RPMI8226 (cell line): ENCODE results near the gene ACSL1.
"Not testable (repeated sequence)": the region's sequence is repeated elsewhere in the genome, so short reads cannot be mapped to it uniquely, and the experiment has no call there.

Source experiments
- DNase-seq: peaks from one replicate; pipeline ENCODE4 v3.0.0-alpha.2; 2015

ACSL1 gene

DNA sequence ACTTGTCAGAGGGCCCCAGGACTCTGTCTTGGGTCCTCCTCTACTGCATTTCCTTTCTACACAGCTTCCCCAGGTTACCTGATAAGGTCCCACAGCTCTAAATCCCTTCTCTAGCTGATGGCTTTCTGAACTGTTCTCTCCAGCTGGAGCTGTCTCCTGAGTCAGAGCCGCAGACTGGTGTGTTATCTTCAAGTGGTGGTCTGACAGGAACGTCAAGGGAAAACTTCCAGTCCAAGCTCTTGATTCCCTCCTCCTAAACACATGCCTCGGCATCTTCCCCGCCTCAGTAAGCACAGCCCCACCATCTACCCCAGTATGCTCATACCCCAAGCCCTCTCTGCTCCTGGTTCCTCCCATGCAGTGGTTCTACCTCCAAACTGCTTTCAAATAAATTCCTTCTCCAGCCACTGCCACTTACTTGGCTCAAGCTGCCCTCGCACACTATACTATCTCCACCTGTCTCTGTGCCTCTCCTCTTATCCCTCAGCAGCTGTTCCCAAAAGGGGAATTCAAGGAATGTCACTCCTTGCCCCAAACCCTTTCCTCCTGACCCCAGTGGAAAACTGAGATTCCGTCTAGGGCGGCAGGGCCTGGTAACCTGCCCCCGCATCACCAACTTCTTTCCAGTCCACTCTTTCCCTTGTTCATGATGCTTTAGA lies 74.7 kb downstream of the ACSL1 start:
- DNase-seq = no peak

DNA sequence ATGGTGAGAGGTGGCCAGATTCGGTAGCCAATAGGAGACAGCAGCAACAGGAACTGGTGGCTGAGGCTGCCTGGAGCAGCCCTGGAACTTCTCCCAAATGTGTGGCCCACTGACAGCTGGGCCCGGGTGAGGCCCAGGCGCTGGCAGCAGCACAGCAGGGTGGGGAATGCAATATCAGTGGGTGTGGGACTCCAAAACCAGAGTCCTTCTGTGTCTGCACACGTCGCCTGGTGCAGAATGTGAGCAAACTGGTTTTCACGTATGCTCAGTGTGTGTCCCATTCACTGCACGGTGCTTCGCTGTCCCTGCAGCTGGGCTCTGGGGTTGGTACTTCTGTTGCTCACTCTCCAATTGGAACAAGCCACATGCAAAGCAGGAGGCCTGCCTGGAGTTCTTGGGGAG lies 77.5 kb downstream of the ACSL1 start:
- DNase-seq = no peak

DNA sequence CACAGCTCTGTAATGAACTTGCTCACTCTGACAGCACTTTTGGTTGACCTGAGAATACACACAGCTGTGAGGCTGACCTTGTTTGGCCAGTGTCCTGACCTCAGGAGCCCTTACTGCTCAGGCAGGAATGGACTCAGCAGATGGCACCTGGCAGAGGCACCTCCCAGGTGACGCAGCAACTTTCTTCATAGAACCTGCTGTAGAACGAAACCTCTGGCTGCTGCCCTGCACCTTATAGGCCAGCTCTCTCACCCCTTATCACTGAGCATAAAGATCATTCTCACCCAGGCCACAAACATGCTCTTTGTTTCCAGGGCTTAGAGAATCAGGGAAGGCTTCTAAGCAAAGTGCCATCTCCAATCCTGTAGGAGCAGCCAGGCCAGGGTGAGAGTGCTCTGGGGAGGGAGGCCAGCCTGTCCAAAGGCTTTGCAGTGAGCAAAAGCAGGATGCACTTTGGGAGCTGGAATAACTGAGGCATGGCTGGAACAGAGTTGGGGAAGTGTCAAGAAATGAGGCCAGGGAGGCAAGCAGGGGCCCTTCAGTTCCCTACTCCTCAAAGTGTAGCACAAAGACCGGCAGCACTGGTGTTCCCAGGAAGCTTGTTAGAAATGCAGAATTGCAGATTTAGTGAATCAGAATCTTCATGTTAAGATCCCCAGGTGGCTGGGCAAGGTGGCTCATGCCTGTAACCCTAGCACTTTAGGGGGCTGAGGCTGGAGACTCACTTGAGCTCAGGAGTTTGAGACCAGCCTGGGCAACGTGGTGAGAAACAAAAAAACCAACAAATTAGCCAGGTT lies 78.5 kb downstream of the ACSL1 start:
- DNase-seq = peak; percentile 93

DNA sequence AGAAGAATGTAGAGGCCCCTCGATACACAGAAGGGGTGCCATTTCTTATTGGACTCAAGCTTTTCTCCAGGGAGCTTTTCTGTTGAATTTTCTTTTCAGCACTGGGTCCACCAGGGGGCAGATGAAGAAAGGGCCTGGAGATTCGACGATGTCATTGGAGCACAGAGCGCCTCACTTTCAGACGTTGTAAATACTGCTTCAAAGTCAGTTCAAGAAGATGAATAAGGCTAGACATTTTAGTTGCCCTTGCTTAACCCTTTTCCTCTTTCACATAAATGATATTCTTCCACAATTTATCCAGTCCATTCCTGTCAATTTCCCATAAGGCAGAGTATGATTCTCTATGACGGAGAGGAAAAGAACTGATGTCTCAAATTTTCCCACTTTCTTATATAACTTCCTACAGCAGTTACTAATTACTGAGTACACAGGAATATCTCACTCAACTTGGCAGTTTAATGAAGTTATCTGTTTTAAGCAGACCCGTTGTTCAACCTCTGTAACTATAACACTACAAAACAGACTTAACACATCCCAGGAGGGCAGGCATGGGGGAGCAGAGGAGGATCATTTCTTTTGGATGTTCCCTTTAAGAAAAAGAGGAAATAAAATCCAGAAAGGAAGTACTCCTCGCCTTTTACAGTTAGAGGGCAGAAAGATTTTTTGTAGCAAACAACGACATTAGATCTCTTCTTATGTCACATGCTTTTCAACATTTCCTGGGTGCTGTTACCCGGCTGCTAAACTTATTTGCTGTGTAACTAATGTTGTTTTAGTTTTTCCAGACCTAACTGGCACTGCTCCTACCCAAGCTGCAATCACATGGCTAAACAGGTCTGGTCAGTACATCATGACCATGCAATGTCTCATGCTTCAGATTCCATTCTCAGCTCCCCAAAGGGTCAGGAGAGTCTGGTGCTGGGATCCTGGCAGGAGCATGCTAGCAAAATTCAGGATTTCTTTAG lies 79.7 kb downstream of the ACSL1 start:
- peak; percentile 81 for DNase-seq

DNA sequence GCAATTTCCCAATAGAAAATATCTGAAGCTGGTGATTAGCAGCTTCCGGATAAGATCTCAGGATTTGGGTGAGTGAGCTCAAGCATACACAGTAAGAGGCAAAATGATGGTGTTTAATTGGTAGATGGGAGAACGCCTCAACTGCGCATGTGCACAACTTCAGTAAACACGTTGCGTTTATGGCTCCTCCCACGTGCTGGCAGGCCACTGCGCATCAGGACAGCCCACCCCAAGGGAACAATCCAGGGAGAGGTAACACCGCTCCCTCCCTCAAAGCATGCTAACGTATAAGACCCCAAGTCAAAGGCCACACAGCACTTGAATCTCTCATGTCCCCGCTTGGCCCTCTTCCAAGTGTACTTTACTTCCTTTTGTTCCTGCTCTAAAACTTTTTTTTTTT lies 81.5 kb downstream of the ACSL1 start:
- DNase-seq = no peak

DNA sequence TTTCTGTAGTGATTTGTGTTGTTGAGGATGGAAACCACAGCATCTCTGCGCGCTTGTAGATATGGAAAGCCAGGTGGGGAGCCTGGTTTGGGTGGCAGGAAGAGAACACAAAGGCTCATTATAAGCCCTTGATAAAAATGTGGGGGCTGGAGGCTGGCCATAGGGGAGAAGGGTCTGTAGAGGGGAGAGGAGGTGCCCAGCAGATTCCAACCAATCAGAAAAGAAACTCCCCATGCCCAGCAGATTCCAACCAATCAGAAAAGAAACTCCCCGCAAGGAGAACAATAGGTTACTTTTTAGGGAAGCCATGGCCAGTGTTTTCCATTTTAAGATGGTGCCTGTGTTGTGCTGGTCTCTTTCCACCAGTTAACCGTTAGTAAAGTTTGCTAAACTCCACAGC lies 82.1 kb downstream of the ACSL1 start:
- no peak for DNase-seq

DNA sequence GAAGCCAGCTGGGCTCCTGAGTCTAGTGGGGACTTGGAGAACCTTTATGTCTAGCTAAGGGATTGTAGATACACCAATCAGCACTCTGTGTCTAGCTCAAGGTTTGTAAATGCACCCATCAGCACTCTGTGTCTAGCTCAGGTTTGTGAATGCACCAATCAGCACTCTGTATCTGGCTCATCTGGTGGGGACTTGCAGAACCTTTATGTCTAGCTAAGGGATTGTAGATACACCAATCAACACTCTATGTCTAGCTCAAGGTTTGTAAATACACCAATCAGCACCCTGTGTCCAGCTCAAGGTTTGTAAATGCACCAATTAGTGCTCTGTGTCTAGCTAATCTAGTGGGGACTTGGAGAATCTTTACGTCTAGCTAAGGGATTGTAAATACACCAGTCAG lies 84.1 kb downstream of the ACSL1 start:
- not testable (repeated sequence) for DNase-seq

DNA sequence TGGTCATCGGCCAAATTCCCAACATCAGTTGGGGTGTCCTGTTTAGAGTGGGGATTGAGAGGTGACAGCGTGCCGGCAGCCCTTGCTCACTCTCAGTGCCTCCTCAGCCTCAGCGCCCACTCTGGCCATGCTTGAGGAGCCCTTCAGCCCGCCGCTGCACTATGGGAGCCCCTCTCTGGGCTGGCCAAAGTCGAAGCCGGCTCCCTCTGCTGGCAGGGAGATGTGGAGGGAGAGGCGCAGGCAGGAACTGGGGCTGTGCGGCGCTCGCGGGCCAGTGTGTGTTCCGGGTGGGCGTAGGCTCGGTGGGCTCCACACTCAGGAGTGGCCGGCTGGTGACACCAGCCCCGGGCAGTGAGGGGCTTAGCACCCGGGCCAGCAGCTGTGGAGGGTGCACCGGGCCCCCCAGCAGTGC lies 84.8 kb downstream of the ACSL1 start:
- no peak for DNase-seq

DNA sequence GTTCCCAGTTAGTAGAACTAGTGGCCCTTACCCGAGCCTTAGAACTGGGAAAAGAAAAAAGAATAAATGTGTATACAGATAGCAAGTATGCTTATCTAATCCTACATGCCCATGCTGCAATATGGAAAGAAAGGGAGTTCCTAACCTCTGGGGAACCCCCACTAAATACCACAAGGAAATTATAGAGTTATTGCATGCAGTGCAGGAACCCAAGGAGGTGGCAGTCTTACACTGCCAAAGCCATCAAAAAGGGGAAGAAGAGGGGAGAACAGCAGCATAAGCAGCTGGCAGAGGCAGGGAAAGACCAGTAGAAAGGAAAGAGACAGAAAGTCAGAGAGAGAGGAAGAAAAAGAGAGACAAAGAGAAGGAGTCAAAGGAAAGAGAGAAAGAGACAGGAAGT lies 86.2 kb downstream of the ACSL1 start:
- DNase-seq = not testable (repeated sequence)

DNA sequence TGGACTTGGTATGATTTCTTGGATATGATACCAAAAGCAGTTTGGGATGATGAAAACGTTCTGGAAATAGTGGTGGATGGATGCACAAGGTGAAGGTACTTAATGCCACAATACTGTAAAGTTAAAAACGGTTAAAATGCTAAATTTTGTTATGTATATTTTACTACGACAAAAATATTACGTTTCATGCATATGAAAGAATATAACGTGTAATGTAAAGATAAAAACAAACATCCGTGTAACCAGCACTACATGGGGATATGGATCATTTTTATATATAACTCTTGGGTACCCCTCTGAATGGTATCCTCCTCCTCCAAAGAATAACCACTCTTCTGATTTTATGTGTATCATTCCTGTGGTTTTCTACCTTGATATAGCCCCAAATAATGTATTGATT lies 91.0 kb downstream of the ACSL1 start:
- DNase-seq = no peak

DNA sequence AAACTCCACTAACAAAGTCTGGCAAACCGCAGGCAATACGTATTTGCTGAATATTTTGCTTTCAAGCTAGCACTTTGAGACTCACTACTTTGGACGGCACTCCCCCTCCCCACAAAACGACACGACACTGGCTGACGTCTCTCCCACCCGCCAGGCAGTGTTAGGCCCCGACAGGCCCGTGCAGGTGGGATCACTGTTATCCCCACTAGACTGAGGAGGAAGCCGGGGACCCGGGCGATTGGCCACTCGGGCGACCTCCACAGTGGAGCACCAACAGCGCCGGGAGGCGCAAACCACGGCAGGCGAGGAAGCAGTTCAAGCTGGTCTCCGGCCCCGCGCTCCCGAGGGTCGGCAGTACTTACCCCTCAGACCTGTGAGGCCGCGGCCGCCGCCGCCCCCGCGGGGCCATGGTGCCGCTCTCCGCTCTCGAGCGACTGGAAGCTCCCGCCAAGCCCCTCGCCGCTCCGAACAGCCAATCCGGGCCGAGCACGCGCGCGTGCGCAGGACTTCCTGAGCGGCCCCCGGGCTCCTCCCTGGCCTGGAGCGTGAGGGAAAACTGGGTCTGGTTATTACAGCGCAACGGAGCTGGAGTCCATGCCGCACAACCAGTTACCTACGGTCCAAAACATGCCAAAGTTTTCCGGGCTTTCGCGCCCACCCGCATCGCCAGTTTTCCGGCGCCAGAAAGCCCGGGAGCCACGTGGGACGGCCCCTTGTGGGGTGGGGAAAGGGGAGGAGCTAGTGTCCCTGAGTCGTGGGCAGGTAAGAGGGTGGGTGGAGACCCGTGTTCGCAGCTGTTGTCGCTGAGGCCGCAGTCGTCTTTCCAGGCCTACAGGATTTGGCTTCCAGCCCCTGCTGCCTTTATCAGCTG lies 91.9 kb downstream of the ACSL1 start, which contains the start of gene CENPU:
Gene CENPU, minus strand, starts transcription at position 443 of the 871 bp plus-strand sequence. Its CDS starts 34 bp downstream, at position 409.
- DNase-seq = peak; percentile 97

DNA sequence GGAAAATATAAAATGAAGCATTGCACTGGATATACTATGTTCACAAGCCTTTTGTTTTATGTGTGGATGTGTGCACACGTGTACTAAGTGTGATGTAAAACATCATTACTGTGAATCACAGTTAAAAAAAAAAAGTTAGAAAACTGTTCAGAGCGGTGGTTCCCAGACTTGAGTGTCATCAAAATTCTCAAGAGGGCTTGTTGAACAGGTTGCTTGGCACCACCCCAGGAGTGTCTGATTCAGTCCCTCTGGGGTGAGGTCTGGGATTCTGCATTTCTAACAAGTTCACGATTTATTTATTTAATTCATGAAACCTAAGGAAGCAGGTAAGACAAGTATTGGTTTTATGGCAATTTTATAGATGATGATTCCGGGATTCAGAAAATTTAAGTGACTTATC lies 93.6 kb downstream of the ACSL1 start:
- peak; percentile 77 for DNase-seq

DNA sequence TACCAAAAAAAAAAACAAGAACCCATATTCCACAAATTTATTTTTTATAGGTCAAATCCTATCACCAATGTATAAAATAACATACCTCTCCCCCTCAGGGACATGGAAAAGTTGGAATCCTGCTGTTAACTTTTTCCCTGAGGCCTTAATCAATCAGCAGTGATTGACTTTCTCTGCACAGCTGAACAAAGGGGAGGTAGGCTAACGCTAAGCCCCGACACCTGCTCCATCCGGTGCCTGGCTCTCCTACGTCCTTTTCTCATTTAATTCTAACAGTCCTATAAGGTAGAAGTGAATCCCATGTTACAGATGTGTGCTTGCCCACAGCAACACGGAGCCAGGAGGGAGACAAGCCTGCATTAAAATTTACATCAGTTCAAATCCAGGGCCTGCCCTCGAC lies 94.7 kb downstream of the ACSL1 start:
- DNase-seq = no peak

DNA sequence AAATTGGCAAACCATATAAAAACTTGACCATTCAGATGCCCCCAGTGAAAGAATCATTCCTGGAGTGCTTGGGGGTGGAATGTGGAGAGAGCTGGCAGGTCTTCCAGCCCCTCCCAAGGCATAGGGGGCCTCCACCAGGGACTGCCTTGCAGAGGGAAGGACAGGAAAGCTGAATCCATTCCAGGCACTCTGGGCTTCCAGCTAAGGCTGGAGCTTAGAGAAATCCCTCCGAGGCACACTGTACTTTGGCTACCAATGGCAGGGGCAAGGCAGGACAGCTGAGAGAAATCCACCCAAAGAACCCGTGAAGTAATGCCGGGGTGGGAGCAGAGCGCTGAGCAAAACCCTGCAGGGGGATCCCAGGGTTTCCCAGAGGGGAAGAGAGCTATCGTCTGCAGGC lies 95.8 kb downstream of the ACSL1 start:
- no peak for DNase-seq

DNA sequence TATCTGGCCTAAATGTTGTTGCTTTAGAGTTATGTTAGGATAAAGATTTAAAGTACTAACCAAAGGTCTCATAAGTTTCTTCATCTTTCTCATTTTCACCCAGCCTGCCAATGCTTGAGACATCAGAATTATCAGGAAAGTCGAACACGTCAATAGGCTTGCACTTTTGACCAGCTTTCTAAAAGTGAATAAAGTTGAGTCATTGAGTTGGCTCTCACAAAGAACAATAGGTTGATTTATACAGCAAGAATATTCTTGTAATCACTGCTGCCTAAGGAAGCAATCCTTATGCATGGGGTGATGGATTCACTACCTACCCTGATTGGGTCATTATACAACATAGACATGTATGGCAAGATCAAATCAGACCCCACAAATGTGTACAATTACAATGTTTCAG lies 96.9 kb downstream of the ACSL1 start:
- DNase-seq = no peak

DNA sequence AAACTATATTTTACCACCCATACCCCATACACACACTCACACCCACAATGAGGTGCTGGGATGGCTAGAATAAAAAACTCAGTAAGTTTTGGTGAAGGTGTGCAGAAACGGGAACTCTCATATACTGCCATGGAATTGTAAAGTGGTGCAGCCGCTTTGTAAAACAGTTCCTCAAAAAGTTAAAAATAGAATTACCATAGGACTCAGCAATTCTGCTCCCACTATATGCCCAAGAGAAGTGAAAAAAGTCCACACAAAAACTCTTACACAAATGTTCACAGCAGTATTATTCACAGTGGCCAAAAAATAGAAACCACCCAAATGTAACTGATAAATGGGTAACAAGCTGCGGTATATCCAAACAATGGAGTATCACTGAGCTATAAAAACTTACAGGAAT lies 98.3 kb downstream of the ACSL1 start:
- no peak for DNase-seq

DNA sequence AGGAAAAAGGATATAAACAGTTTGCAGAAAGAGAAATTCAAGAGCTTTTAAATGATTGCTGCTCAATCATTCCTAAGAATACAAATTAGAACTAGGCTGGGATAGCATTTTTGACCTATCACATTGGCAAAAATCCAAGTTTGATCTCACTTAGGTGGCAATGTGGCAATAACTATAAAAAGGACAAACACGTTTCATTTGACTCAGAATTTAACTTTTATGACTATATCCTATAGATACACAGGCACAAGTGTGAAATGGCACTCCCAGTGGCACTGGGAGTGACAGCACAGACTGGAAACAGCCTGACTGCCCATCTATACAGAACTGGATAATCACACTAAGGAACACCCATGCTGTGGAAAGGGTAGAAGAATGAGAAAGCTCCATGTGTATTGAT lies 103.0 kb downstream of the ACSL1 start:
- no peak for DNase-seq

DNA sequence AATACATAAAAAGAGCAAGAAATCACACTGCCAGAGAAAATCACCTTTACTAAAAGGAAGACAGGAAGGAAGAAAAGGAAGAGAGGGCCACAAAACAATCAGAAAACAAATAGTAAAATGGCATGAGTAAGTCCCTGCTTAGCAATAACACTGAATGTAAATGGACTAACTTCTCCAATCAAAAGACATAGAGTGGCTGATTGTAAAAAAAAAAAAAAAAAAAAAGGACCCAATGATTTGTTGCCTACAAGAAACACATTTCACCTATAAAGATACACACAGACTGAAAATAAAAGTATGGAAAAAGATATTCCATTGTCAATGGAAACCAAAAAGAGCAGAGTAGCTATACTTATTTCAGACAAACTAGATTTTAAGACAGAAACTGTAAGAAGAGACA lies 104.5 kb downstream of the ACSL1 start:
- DNase-seq = no peak

DNA sequence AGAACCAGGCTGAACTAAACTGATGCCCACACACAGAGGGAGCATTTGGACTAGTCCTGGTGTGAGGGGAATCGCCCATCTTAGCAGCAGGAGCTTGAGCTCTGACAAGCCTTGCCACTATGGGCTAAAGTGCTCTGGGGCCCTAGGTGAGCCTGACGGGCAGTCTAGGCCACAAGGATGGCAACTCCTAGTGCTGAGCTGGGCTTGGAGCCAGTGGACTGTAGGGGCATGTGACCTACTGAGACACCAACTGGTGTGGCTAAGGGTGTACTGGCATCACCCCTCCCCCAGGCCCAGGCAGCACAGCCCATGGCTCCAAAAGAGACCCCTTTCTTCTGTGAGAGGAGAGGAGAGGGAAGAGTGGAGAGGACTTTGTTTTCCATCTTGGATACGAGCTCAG lies 106.4 kb downstream of the ACSL1 start:
- no peak for DNase-seq

DNA sequence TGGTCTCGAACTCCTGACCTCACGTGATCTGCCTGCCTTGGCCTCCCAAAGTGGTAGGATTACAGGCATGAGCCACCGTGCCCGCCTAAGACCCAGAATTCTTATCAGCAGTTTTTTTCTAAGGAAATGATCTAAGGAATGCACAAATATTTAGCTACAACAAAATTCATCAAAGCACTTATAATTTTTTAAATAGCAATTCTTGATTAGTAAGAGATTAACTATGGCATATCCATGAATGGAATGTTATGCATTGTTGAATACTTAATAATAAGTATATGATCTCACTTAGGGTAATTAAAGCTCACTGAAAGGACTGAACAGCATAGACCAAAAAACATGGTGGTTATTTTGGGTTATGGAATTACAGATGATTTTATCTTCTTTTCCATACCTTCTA lies 110.2 kb downstream of the ACSL1 start:
- no peak for DNase-seq

DNA sequence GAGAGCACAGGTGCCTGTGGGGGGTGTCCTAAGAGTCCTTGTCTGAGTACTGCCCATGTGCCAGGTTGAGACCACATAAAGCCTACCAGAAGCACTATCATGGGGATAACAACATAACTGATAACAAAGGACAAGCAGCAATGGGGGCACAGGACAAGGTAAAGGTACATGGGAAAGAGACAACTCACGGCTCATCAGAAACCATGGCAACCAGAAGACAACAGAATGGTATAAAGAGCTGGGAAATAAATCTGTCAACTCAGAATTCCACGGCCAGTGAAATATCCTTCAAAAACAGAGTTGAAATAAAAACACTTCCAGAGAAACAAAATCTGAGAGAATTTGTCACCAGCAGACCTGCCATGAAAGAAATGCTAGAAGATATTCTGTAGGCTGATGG lies 111.9 kb downstream of the ACSL1 start:
- DNase-seq = no peak

DNA sequence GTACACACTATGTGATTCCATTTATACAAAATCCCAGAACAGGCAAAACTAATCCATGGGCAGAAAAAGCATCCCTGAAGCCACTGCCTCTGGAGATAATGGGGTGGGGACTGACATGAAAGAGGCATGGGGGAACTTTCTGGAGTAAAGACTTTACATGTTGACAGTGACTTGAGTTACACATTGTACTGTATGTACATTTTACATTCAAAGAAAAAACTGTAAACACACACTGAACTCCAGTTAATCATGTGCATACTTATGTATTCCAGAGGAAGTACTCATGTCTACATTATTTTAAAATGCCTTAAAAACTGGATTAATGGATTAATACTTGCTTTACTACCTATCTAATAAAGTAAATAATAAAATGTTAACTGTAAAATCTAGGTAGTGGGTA lies 113.4 kb downstream of the ACSL1 start:
- no peak for DNase-seq
